Measurements from ENCODE around the gene PAX8.

Gene PAX8

GRCh38 chr2:113174376-113174750, 104.4 kb downstream of the PAX8 start:
- TF ChIP-seq CTCF (IDR thresholded peaks at IDR 0.05) = no peak
- TF ChIP-seq ZFX (IDR thresholded peaks at IDR 0.05; ENCODE audit: borderline replicate concordance) = no peak
- H3K27ac ChIP-seq = no peak overlapping the region

- H3K27ac ChIP-seq = no peak within 1 kb of the TSS
- TF ChIP-seq CTCF (IDR thresholded peaks at IDR 0.05) = no peak
- no peak for TF ChIP-seq ZFX (IDR thresholded peaks at IDR 0.05; ENCODE audit: borderline replicate concordance)
These were observed 105.0 kb downstream of the PAX8 start, which contains the start of gene PSD4 for GRCh38 chr2:113173542-113174375. Gene PSD4, plus strand, starts transcription at chr2:113173971. Its CDS starts 8,486 bp downstream, at chr2:113182457.

GRCh38 chr2:113172721-113173541, 105.8 kb downstream of the PAX8 start:
- no peak for TF ChIP-seq CTCF (IDR thresholded peaks at IDR 0.05)
- TF ChIP-seq ZFX (IDR thresholded peaks at IDR 0.05; ENCODE audit: borderline replicate concordance) = no peak
- no peak overlapping the region for H3K27ac ChIP-seq

GRCh38 chr2:113171334-113172075, 107.2 kb downstream of the PAX8 start:
- no peak overlapping the region for H3K27ac ChIP-seq
- TF ChIP-seq ZFX (IDR thresholded peaks at IDR 0.05; ENCODE audit: borderline replicate concordance) (no peak), CTCF (IDR thresholded peaks at IDR 0.05) (no peak)

GRCh38 chr2:113169586-113169985, 109.1 kb downstream of the PAX8 start:
- no peak overlapping the region for H3K27ac ChIP-seq
- TF ChIP-seq CTCF (IDR thresholded peaks at IDR 0.05) = no peak
- TF ChIP-seq ZFX (IDR thresholded peaks at IDR 0.05; ENCODE audit: borderline replicate concordance) = no peak

- TF ChIP-seq ZFX (IDR thresholded peaks at IDR 0.05; ENCODE audit: borderline replicate concordance) (no peak), CTCF (IDR thresholded peaks at IDR 0.05) (no peak)
- H3K27ac ChIP-seq = no peak overlapping the region
These were observed 109.7 kb downstream of the PAX8 start for GRCh38 chr2:113169002-113169530.

Measured in 22Rv1 (cell line).